Keratinocyte (primary cell): ENCODE results near the gene TALDO1. TPM values are rescaled to one million over a fixed set of nuclear protein-coding genes. Genes with fewer than 3 reads are reported as not detected.

Experiments used
- DNase-seq: peaks from one replicate; pipeline ENCODE4 v3.0.0-alpha.2; 2011; ENCODE audit warnings: low read depth, missing footprints, low spot score
- FAIRE-seq: peaks from 2 replicates; lab custom pipeline; 2011; peaks lifted over from hg19 to GRCh38; lab: Jason Lieb, UNC
- H2AFZ ChIP-seq: 2 replicates; pipeline ENCODE4 v1.6.0; 2012; ENCODE audit warnings: low read length, control low read depth, inconsistent platforms; ENCODE audit not compliant: control insufficient read depth
- H3K27ac ChIP-seq: 2 replicates; pipeline ENCODE4 v1.5.1; 2011; ENCODE audit warnings: low read length; ENCODE audit not compliant: control insufficient read depth, insufficient read depth
- H3K27me3 ChIP-seq: 3 replicates; pipeline ENCODE4 v1.6.0; 2011; ENCODE audit warnings: low read length; ENCODE audit not compliant: control insufficient read depth, insufficient read depth; ENCODE audit errors: extremely low read depth
- H3K36me3 ChIP-seq, 2 experiments: 2 replicates in 1 of 2; 3 replicates in 1 of 2; pipeline ENCODE4 v1.5.1; 2011; ENCODE audit warnings: low read length in 2 of 2, mild to moderate bottlenecking in 1 of 2; ENCODE audit not compliant: control insufficient read depth in 2 of 2, insufficient read depth in 2 of 2; ENCODE audit errors: extremely low read depth in 1 of 2
- H3K4me1 ChIP-seq: 3 replicates; pipeline ENCODE4 v1.5.1; 2011; ENCODE audit warnings: low read length; ENCODE audit not compliant: control insufficient read depth, insufficient read depth; ENCODE audit errors: extremely low read depth
- H3K4me2 ChIP-seq: 3 replicates; pipeline ENCODE4 v1.6.0; 2011; ENCODE audit warnings: low read depth, low read length; ENCODE audit not compliant: control insufficient read depth, insufficient read depth; ENCODE audit errors: extremely low read depth
- H3K4me3 ChIP-seq, 3 experiments: fragments of 200-600 bp in 1 of 3; sonication (generic) in 1 of 3; 2 replicates in 2 of 3; 3 replicates in 1 of 3; pipeline ENCODE4 v1.5.1; 2011 to 2016; ENCODE audit warnings: low read length in 3 of 3, mild to moderate bottlenecking in 3 of 3, control low read depth in 2 of 3, inconsistent platforms in 1 of 3, low read depth in 1 of 3, mixed read lengths in 1 of 3, mixed run types in 1 of 3, moderate library complexity in 1 of 3; ENCODE audit not compliant: control insufficient read depth in 2 of 3, insufficient read depth in 2 of 3; ENCODE audit errors: extremely low read depth in 1 of 3
- H3K79me2 ChIP-seq: 2 replicates; pipeline ENCODE4 v1.6.0; 2012; ENCODE audit warnings: low read length; ENCODE audit not compliant: control insufficient read depth, insufficient read depth
- H3K9ac ChIP-seq: 3 replicates; pipeline ENCODE4 v1.6.0; 2011; ENCODE audit warnings: low read length; ENCODE audit not compliant: control insufficient read depth, insufficient read depth; ENCODE audit errors: extremely low read depth
- H3K9me1 ChIP-seq: 3 replicates; pipeline ENCODE4 v1.6.0; 2011; ENCODE audit warnings: low read length; ENCODE audit not compliant: control insufficient read depth, insufficient read depth; ENCODE audit errors: extremely low read depth
- H3K9me3 ChIP-seq: 2 replicates; pipeline ENCODE4 v1.5.1; 2012; ENCODE audit warnings: low read depth, low read length; ENCODE audit not compliant: control insufficient read depth
- H4K20me1 ChIP-seq: 3 replicates; pipeline ENCODE4 v1.6.0; 2011; ENCODE audit warnings: low read length; ENCODE audit not compliant: control insufficient read depth, insufficient read depth; ENCODE audit errors: extremely low read depth
- EZH2 ChIP-seq: IDR thresholded peaks from one replicate; pipeline ENCODE4 v1.6.1; 2012; ENCODE audit warnings: inconsistent platforms, mild to moderate bottlenecking, low read length, moderate library complexity
- dilution Hi-C: fragments of 300-500 bp; cut with MboI; formaldehyde crosslinking; loops from one replicate; pipeline ENCODE4 v1.7.0; 2020; ENCODE audit warnings: low sequenced_read_pairs; ENCODE audit not compliant: extremely low pct_ligation_motif_present
- polyA plus RNA-seq, 5 experiments: library from polyadenylated mRNA; depleted of rRNA in 3 of 5; stranded (reverse) in 3 of 5; stranded (forward) in 1 of 5; unstranded in 1 of 5; fragments of >200 nt; gene quantifications; 1 replicate in 1 of 5; 2 replicates in 3 of 5; 3 replicates in 1 of 5; pipeline versions ENCODE4 v1.2.1 to v1.2.3, GENCODE V29; 2011 to 2012; ENCODE audit warnings: missing spikeins in 2 of 5, low read depth in 1 of 5, low replicate concordance in 1 of 5
- TF ChIP-seq, protein P1 (sequence below), 3 experiments: IDR thresholded peaks in 1 of 3; conservative IDR thresholded peaks in 1 of 3; optimal IDR thresholded peaks in 1 of 3; 2 replicates in 2 of 3; 3 replicates in 1 of 3; pipeline versions ENCODE3 to v1.5.1; 2011; ENCODE audit warnings: low read length in 3 of 3, mild to moderate bottlenecking in 3 of 3, moderate library complexity in 2 of 3, control low read depth in 1 of 3, inconsistent platforms in 1 of 3; ENCODE audit not compliant: insufficient read depth in 2 of 3; ENCODE audit errors: extremely low read depth in 1 of 3

TALDO1 gene
- polyA plus RNA-seq, 1 donor (not counting 4 experiments of a cell fraction or from before 2014, with no cell fraction given), result 162 TPM

DNA sequence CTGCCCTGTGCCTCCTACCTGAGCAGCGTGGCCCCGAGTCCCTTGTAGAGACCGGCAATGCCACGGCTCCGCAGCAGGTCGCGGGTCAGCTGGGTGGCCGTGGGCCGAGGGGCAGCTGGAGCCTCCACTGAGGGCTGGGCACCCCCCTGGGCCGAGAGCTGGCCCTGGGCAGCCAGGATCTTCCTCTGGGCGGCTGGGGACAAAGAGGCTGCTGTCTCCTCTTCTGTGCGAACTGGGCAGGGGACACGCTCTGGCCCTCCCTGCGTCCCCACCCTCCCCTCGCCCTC, 45.2 kb downstream of the TALDO1 start:
- dilution Hi-C loops, result no loop called here
- no peak for FAIRE-seq

GRCh38 chr11:792873-793272, 45.6 kb downstream of the TALDO1 start:
- no peak for DNase-seq
- Histone ChIP-seq H3K4me3 (no peak overlapping the region), H4K20me1 (no peaks in the 10 kb centered on the region), H3K27me3 (peaks cover 8% of the 10 kb centered on the region), H3K27ac (no peak overlapping the region), H3K9me3 (no peaks in the 10 kb centered on the region), H3K9me1 (no peaks in the 10 kb centered on the region), H2AFZ (no peak overlapping the region), H3K4me1 (peaks cover 15% of the 10 kb centered on the region), H3K4me2 (no peak overlapping the region), H3K79me2 (no peaks in the 10 kb centered on the region), H3K9ac (no peak overlapping the region), H3K36me3 (peaks cover 8 to 11% of the 10 kb centered on the region in 2 experiments)
- FAIRE-seq, result no peak
- dilution Hi-C loops, result no loop called here
- TF ChIP-seq, protein P1, sequence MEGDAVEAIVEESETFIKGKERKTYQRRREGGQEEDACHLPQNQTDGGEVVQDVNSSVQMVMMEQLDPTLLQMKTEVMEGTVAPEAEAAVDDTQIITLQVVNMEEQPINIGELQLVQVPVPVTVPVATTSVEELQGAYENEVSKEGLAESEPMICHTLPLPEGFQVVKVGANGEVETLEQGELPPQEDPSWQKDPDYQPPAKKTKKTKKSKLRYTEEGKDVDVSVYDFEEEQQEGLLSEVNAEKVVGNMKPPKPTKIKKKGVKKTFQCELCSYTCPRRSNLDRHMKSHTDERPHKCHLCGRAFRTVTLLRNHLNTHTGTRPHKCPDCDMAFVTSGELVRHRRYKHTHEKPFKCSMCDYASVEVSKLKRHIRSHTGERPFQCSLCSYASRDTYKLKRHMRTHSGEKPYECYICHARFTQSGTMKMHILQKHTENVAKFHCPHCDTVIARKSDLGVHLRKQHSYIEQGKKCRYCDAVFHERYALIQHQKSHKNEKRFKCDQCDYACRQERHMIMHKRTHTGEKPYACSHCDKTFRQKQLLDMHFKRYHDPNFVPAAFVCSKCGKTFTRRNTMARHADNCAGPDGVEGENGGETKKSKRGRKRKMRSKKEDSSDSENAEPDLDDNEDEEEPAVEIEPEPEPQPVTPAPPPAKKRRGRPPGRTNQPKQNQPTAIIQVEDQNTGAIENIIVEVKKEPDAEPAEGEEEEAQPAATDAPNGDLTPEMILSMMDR (optimal IDR thresholded peaks at IDR 0.05 in 1 of 3, IDR thresholded peaks at IDR 0.05 in 1 of 3, conservative IDR thresholded peaks at IDR 0.05 in 1 of 3; ENCODE audit: extremely low read depth in 1 of 3, insufficient read depth in 2 of 3, low read length in 3 of 3), result no peak
- TF ChIP-seq EZH2, result no peak

More for the DNA sequence above, 45.2 kb downstream of the TALDO1 start:
- no peak for DNase-seq
- no peak overlapping the region for H3K27ac ChIP-seq
- H3K4me1 ChIP-seq, result peaks cover 15% of the 10 kb centered on the region
- TF ChIP-seq, protein P1 (optimal IDR thresholded peaks at IDR 0.05 in 1 of 3, IDR thresholded peaks at IDR 0.05 in 1 of 3, conservative IDR thresholded peaks at IDR 0.05 in 1 of 3; ENCODE audit: extremely low read depth in 1 of 3, insufficient read depth in 2 of 3, low read length in 3 of 3), result no peak
- TF ChIP-seq EZH2, result no peak
- no peaks in the 10 kb centered on the region for H4K20me1 ChIP-seq
- H3K4me2 ChIP-seq, result no peak overlapping the region
- H2AFZ ChIP-seq, result no peak overlapping the region
- no peak overlapping the region for H3K4me3 ChIP-seq
- no peaks in the 10 kb centered on the region for H3K79me2 ChIP-seq
- H3K36me3 ChIP-seq, result peaks cover 8 to 11% of the 10 kb centered on the region in 2 experiments
- H3K9me1 ChIP-seq, result no peaks in the 10 kb centered on the region
- peaks cover 8% of the 10 kb centered on the region for H3K27me3 ChIP-seq
- H3K9me3 ChIP-seq, result no peaks in the 10 kb centered on the region
- no peak overlapping the region for H3K9ac ChIP-seq
